Measurements from ENCODE around the gene SPINK5.

DNA sequence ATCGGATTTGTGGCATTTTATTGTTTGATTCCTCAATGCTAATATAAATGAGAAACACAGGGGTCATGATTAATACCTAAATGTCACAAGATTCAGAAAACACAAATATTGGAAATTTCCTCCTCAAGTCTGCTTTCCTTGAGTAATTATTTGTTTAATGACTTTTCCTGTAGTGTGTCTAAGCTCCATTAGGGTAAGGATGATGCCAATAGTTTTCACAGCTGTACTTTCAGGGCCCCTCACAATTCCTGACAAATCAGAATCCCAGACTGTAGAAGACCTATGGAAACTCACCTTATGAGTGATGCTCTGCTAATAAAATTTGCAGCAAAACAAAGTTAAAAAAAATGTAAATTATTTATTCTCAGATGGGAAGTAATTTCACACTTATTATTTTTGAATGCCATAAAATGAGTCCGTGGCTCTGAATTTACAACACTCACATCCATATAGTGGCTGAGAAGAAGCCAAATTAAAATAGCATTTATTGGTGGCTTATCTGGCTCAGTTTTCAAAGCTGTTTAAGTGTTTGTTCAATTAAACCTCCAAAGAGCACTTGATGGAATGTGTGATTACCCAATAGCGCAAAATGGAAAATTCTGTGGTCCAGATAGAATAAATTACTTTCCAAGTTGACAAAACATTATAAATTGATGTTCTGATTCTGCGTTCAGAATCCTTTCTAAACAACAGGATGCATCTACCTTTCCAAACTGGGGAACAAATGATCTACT, 102.9 kb downstream of the SPINK5 start:
- TF ChIP-seq CTCF (IDR thresholded peaks at IDR 0.05) (no peak), POLR2AphosphoS5 (IDR thresholded peaks at IDR 0.05) (no peak), POLR2A (IDR thresholded peaks at IDR 0.05) (no peak)
